HG02588 (cell line): ENCODE measurements around the gene B3GAT2.
A peak's percentile ranks its signal among the peaks of the same experiment; 100 is the strongest.
"Not testable (repeated sequence)": the region's sequence is repeated elsewhere in the genome, so short reads cannot be mapped to it uniquely, and the experiment has no call there.

Experiments used
- ATAC-seq: cut with Tn5 transposase; IDR thresholded peaks from one replicate; pipeline ENCODE4 v1.9.1; 2021; ENCODE audit warnings: mild to moderate bottlenecking, moderate library complexity; ENCODE audit not compliant: unreplicated experiment

Gene B3GAT2

GRCh38 chr6:70956451-70957283 is at the start of gene B3GAT2:
TSS of gene B3GAT2 (minus strand) at chr6:70957060. CDS start at chr6:70956429, 631 bp downstream.
- ATAC-seq, result peak; percentile 20

- ATAC-seq, result no peak
Measured at GRCh38 chr6:70998148-70998547, 41.3 kb upstream of the B3GAT2 start.

GRCh38 chr6:70997379-70997778 is 40.5 kb upstream of the B3GAT2 start:
- ATAC-seq, result no peak

- ATAC-seq, result no peak
Measured at GRCh38 chr6:70996106-70996505, 39.2 kb upstream of the B3GAT2 start.

- no peak for ATAC-seq
Measured at GRCh38 chr6:70995411-70995810, 38.6 kb upstream of the B3GAT2 start.

GRCh38 chr6:70991253-70991652 is 34.4 kb upstream of the B3GAT2 start:
- ATAC-seq, result no peak

GRCh38 chr6:70985156-70985555 is 28.3 kb upstream of the B3GAT2 start:
- ATAC-seq, result no peak

GRCh38 chr6:70982747-70983146 is 25.9 kb upstream of the B3GAT2 start:
- ATAC-seq, result no peak

GRCh38 chr6:70980727-70981126 is 23.9 kb upstream of the B3GAT2 start:
- ATAC-seq, result no peak

GRCh38 chr6:70973604-70974003 is 16.7 kb upstream of the B3GAT2 start:
- ATAC-seq, result no peak

- ATAC-seq, result no peak
Measured at GRCh38 chr6:70967049-70967448, 10.2 kb upstream of the B3GAT2 start.

- no peak for ATAC-seq
Measured at GRCh38 chr6:70957284-70957617, 391 bp upstream of the B3GAT2 start.

- no peak for ATAC-seq
Measured at GRCh38 chr6:70956191-70956450, 739 bp downstream of the B3GAT2 start.

GRCh38 chr6:70955441-70956190 is 1.2 kb downstream of the B3GAT2 start:
- peak; percentile 97 for ATAC-seq

GRCh38 chr6:70954750-70955149 is 2.1 kb downstream of the B3GAT2 start:
- ATAC-seq, result no peak

- ATAC-seq, result no peak
Measured at GRCh38 chr6:70954176-70954575, 2.7 kb downstream of the B3GAT2 start.

- ATAC-seq, result no peak
Measured at GRCh38 chr6:70952608-70953165, 4.2 kb downstream of the B3GAT2 start.

GRCh38 chr6:70944321-70944720 is 12.5 kb downstream of the B3GAT2 start:
- not testable (repeated sequence) for ATAC-seq

GRCh38 chr6:70933853-70934252 is 23.0 kb downstream of the B3GAT2 start:
- no peak for ATAC-seq

- ATAC-seq, result no peak
Measured at GRCh38 chr6:70905742-70906141, 51.1 kb downstream of the B3GAT2 start.

GRCh38 chr6:70903665-70904452 is 53.0 kb downstream of the B3GAT2 start:
- no peak for ATAC-seq
